ENCODE measurements around the gene BIN2. TPM values are rescaled to one million over a fixed set of nuclear protein-coding genes. Genes with fewer than 3 reads are reported as not detected.
"Not testable (repeated sequence)": the region's sequence is repeated elsewhere in the genome, so short reads cannot be mapped to it uniquely, and the experiment has no call there.

Gene BIN2
- polyA plus RNA-seq, 4 donors = 2.4 to 4.0 (median 3.3) TPM

GRCh38 chr12:51318846-51319599, 5.0 kb downstream of the BIN2 start:
- no peak for DNase-seq (ENCODE audit: low read depth in 4 of 4, low spot score in 3 of 4)

GRCh38 chr12:51318057-51318806, 5.7 kb downstream of the BIN2 start:
- DNase-seq (ENCODE audit: low read depth in 4 of 4, low spot score in 3 of 4) = not testable (repeated sequence)

GRCh38 chr12:51311389-51311788, 12.6 kb downstream of the BIN2 start:
- no peak for DNase-seq (ENCODE audit: low read depth in 4 of 4, low spot score in 3 of 4)

GRCh38 chr12:51307655-51308593, 16.1 kb downstream of the BIN2 start:
- DNase-seq (ENCODE audit: low read depth in 4 of 4, low spot score in 3 of 4) = no peak

- no peak for DNase-seq (ENCODE audit: low read depth in 4 of 4, low spot score in 3 of 4)
Observed at GRCh38 chr12:51306507-51306906, 17.5 kb downstream of the BIN2 start.

- not testable (repeated sequence) for DNase-seq (ENCODE audit: low read depth in 4 of 4, low spot score in 3 of 4)
Observed at GRCh38 chr12:51300768-51301167, 23.2 kb downstream of the BIN2 start.

GRCh38 chr12:51295651-51296050, 28.3 kb downstream of the BIN2 start:
- DNase-seq (ENCODE audit: low read depth in 4 of 4, low spot score in 3 of 4) = no peak

- DNase-seq (ENCODE audit: low read depth in 4 of 4, low spot score in 3 of 4) = not testable (repeated sequence)
Observed at GRCh38 chr12:51294097-51294496, 29.9 kb downstream of the BIN2 start.

GRCh38 chr12:51293696-51294095, 30.3 kb downstream of the BIN2 start:
- DNase-seq (ENCODE audit: low read depth in 4 of 4, low spot score in 3 of 4) = no peak

- not testable (repeated sequence) for DNase-seq (ENCODE audit: low read depth in 4 of 4, low spot score in 3 of 4)
Observed at GRCh38 chr12:51291603-51292513, 32.1 kb downstream of the BIN2 start.

- DNase-seq (ENCODE audit: low read depth in 4 of 4, low spot score in 3 of 4) = no peak
Observed at GRCh38 chr12:51285843-51286242, 38.1 kb downstream of the BIN2 start.

- no peak for DNase-seq (ENCODE audit: low read depth in 4 of 4, low spot score in 3 of 4)
Observed at GRCh38 chr12:51281202-51281924, 42.6 kb downstream of the BIN2 start.

- no peak for DNase-seq (ENCODE audit: low read depth in 4 of 4, low spot score in 3 of 4)
Observed at GRCh38 chr12:51275088-51275487, 48.9 kb downstream of the BIN2 start.

- DNase-seq (ENCODE audit: low read depth in 4 of 4, low spot score in 3 of 4) = not testable (repeated sequence)
Observed at GRCh38 chr12:51272810-51273209, 51.2 kb downstream of the BIN2 start.

- no peak for DNase-seq (ENCODE audit: low read depth in 4 of 4, low spot score in 3 of 4)
Observed at GRCh38 chr12:51270951-51271518, 52.9 kb downstream of the BIN2 start.

GRCh38 chr12:51270067-51270950, 53.7 kb downstream of the BIN2 start, which contains the start of gene SMAGP:
Gene SMAGP (minus strand): TSS chr12:51270415. CDS start chr12:51269278, 1,137 bp downstream.
- peak in 1 of 4 donors; percentile 51 for DNase-seq (ENCODE audit: low read depth in 4 of 4, low spot score in 3 of 4)

- DNase-seq (ENCODE audit: low read depth in 4 of 4, low spot score in 3 of 4) = no peak
Observed at GRCh38 chr12:51269174-51270066, 54.6 kb downstream of the BIN2 start.

Data from left renal pelvis (tissue), 4 donors.